GM19099 (cell line): ENCODE data around the gene SYT1.

Source experiments
- POLR2A ChIP-seq: IDR thresholded peaks from 3 replicates; pipeline ENCODE4 v1.6.1; 2011; ENCODE audit warnings: low read depth; ENCODE audit not compliant: insufficient read length; ENCODE audit errors: extremely low read depth

SYT1 gene

GRCh38 chr12:79413796-79414195, 549.2 kb downstream of the SYT1 start:
- TF ChIP-seq POLR2A = no peak

DNA sequence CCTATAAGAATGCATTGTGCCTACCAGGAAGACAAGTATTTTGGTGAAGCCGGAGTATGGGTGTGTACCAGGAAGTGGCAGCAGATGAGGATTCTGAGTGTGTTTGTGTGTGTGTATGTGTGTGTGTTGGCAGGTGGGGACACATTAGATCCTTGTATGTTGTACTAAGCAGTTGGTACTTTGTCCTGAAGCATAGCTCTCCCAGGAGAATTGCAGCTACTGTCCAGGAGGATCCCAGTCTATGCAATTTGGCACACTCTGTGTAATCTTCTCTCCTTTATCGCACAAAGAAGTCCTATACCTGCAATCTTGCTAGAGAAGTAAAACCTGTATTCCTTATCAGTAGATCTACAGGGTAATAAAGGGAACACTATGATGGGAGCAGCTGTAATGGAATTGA, 549.7 kb downstream of the SYT1 start:
- TF ChIP-seq POLR2A = no peak

DNA sequence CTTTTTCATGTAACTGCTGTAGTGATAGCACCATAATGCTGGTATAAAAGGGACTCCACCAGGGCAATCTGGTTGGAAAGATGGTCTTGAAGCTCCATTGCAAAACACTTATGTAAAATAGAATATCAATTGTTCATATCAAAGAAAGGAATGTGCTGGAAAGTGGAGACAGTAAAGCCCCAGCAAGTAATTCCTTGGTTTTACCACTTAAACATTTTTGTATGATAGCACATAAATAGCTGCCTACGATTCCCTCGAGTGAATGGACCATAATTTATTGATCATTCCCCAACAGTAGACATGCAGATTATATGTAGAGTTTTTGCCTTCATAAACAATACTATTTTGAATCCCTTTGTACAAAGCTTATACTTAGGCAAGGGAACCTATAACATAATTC, 550.7 kb downstream of the SYT1 start:
- no peak for TF ChIP-seq POLR2A

- TF ChIP-seq POLR2A = no peak
Observed at GRCh38 chr12:79415746-79416435, 551.3 kb downstream of the SYT1 start.

DNA sequence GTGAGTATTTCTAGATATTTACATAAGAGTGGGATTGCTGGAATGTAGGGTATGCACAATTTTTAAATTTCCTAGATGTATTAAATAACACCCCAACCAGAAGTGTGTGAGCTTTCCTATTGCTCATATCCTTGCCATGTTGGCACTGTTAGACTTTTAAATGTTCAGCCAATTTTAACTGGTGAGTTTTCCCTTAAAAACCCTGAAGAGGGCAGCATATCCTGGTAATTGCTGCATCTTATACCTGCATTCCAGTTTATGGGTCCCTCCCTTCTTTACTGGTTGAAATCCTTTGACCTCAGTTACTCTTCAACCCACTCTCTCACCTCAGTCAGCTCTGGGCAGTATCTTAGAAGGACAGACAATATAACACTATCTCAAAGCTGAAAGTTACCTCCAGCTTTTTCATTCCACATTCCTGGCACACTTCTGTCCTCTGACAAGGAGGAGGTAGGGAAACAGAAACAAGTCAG, 555.6 kb downstream of the SYT1 start:
- no peak for TF ChIP-seq POLR2A

DNA sequence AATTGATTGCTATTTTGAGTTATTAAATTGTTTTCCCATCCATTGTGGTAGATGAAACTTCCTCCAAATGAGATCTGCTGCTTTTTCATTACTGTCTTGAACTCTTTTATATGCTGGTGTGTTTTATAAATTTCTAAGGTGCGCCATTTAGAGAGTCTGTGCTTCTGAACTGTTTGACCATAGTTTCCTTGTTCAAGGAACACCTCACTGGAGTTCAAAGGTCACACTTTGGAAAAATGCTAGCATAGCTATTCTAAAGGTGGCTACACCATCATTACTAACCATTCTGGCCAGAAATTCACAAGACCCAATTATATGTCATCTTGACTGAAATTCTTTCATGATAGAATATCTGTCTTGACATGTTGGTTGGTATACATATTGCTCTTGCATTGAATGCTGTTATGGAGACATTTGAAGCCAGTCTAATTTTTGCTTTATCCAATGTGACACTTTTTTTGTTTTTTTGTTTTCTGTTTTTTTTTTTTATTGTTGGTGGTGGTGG, 556.7 kb downstream of the SYT1 start:
- TF ChIP-seq POLR2A = no peak

- no peak for TF ChIP-seq POLR2A
Observed at GRCh38 chr12:79422060-79422812, 557.7 kb downstream of the SYT1 start.

- TF ChIP-seq POLR2A = no peak
Observed at GRCh38 chr12:79423560-79423959, 559.0 kb downstream of the SYT1 start.

GRCh38 chr12:79424109-79424721, 559.6 kb downstream of the SYT1 start:
- no peak for TF ChIP-seq POLR2A

- no peak for TF ChIP-seq POLR2A
Observed at GRCh38 chr12:79426121-79426520, 561.5 kb downstream of the SYT1 start.

DNA sequence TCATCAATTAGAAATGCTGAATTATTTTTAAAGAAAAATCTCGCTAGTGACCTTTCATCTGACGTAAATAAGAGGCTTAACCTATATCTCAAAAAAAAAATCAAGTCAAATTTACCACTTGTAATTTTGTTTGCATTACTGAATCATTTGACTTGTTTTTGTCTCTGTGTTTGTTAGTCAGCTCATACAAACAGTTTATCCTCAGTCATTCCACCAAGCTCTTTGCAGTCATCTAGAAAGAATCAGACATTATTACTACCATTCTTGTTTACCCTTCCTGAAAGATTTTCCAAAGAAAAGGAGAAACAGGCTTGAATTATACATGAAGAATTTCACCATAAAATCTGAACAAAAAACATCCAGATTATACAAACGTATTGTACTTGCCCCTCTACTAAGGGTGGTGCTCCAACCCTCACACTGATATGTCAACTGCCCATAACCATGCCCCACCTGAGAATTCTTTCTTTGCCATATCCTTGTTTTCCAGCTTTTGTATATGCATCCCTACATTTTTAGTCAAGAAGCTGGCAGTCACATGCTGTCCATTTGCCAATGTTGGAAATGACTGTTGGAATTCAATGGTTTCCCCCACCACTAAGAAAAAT, 569.0 kb downstream of the SYT1 start:
- TF ChIP-seq POLR2A = no peak

- no peak for TF ChIP-seq POLR2A
Observed at GRCh38 chr12:79434561-79434960, 570.0 kb downstream of the SYT1 start.

- TF ChIP-seq POLR2A = no peak
Observed at GRCh38 chr12:79435742-79436141, 571.2 kb downstream of the SYT1 start.

DNA sequence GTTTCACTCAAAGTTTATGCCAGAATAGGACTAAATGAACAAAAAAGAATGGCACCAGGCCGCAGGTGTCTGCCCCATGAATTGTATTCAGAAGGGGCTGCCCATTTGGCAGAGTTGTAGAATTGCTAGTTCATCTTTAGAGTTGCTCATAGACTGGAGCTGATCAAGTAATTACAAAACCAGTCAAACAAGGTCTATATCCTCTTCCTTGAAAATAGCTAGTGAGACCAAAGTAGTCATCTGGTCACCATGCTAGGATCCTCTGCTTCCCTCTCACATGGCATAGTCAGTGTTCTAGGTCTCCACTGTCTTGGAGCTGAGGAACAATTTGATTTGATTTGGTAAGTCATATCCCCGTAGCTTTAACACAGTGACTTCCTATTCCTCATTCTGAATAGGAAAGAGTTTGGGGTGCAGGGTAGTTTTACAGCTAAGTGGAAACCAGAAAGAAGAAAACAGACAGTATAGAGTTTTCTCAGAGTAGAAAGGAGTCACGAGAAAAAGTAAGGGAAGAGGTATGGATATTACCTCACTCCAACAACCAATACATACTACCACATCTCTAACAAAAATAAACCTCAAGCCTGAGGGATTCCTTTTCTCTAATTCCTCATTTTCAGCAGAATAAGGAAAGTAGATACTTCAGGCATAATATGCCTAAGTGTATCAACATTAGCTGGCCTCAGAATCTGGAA, 574.1 kb downstream of the SYT1 start:
- TF ChIP-seq POLR2A = no peak
